HuH-7 (cell line): ENCODE results near the gene PDE8A.
"Not testable (repeated sequence)": the region's sequence is repeated elsewhere in the genome, so short reads cannot be mapped to it uniquely, and the experiment has no call there.

Experiments
- DNase-seq: peaks from one replicate; pipeline ENCODE4 v3.0.0; 2011; ENCODE audit warnings: low spot score

PDE8A gene

DNA sequence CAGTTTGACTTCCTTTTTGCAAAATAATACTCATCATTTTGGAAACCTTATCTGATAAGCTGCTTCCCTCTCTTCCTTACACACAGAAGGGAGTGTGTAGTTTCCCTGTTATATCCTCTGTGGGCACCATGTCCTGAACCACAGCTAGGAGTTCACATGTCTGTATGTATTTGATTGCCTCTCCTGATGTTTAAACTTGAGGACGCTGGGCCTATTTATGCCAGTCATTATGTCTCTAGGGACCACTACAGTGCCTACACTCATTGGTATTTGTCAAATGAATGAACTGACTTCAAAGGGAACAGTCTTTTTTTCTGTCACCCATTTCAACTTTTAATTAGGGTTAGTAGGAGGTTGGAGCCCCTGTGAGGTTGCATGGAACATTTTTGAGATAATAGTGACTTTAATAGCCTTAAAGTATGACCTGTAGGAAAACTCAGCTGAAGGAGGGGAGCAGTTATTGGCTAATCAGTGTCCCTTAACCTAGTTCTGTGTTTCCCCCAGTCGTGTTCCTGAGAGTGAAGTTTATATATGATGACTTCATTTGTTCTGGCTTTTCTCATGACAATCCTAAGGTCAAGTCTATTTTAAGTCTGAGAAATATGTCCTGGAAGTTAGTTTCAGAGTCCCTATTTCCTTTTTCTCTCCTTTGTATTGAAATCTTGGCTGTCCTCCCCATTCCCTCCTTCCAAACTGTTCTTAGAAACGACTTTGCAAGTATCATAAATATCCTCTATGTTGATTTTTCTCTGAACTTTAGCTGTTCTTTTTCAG is 28.9 kb downstream of the PDE8A start:
- DNase-seq, result no peak

GRCh38 chr15:85011160-85011571 is 29.5 kb downstream of the PDE8A start:
- DNase-seq, result no peak

GRCh38 chr15:85011724-85012123 is 30.1 kb downstream of the PDE8A start:
- DNase-seq, result not testable (repeated sequence)

GRCh38 chr15:85013785-85014184 is 32.1 kb downstream of the PDE8A start:
- DNase-seq, result no peak

- DNase-seq, result no peak
These were observed 33.3 kb downstream of the PDE8A start for GRCh38 chr15:85014932-85015331.

DNA sequence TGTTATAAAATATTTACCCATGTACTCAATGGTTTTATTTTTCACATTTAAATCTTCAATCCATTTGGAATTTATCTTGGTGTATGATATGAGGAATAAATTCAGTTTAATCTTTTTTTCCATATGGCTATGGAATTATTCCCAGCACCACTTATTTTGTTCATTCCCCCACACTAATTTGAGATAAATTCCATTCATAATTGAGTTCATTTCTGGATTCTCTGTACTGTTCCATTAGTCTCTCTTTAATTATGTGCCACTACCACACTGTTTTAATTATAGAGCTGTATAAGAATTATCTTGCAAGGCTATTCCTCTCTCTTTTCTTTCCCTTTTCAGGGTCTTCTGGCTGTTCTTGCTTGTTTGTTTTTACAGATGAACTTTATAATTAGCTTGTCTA is 34.6 kb downstream of the PDE8A start:
- DNase-seq, result no peak

- DNase-seq, result no peak
These were observed 38.3 kb downstream of the PDE8A start for GRCh38 chr15:85019815-85020590.

DNA sequence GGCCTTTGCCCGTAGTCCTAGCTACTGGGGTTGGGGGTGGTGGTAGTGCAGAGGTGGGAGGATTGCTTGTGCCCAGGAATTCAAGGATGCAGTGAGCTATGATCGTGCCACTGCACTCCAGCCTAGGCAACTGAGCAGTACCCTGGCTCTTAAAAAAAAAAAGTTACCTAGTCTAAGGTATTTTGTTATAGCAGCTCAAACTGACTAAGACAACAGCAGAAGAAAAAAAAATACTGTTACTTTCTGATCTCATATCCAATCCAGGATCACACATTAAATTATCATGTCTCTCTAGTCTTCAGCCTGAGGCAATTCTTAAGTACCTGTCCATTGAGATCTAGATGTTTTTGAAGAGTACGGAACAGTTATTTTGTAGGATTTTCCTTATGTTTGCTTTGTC is 39.8 kb downstream of the PDE8A start:
- no peak for DNase-seq

DNA sequence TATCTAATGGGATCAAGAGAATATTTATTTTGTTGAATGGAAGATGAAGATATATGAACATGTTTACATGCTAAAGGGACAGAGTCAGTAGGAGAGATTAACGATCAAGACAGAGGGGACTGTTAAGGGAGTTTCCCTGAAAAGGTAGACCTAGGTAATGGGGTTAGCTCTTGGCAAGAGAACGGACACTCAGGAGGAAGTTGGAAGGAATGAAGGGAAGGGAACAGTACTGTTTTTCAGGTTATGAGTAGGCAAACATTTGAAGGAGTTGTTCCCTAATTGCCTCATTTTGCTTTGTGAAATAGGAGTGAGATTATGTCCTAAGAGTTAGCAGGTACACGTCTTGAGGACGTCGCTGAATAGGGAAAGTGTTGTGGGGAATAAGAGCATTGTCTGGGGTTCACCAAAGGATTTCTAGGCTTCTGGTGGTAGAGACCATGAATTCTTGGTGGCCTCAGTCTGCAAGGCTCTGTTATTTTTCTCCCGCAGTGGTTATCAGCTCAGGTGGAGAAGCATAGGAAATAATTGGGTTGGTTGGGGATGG is 41.3 kb downstream of the PDE8A start:
- no peak for DNase-seq

DNA sequence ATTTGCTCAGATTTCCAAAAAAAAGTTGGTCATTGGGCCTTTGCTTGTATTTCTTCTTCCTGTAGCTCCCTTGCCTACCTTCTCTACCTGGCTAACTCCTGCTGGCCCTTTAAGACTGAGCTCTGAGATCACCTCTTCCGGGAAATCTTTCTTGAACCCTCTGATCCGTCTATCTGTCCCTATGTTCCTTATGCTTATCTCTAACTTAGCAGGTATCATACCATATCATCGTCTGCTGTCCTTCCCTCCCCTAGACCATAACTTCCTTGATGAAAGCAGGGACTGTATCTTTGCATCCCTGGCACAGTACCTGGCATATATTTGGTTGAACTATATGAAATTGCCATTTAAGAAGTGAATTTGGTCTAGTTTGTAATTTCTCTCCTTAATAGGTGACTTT is 42.3 kb downstream of the PDE8A start:
- DNase-seq, result no peak

DNA sequence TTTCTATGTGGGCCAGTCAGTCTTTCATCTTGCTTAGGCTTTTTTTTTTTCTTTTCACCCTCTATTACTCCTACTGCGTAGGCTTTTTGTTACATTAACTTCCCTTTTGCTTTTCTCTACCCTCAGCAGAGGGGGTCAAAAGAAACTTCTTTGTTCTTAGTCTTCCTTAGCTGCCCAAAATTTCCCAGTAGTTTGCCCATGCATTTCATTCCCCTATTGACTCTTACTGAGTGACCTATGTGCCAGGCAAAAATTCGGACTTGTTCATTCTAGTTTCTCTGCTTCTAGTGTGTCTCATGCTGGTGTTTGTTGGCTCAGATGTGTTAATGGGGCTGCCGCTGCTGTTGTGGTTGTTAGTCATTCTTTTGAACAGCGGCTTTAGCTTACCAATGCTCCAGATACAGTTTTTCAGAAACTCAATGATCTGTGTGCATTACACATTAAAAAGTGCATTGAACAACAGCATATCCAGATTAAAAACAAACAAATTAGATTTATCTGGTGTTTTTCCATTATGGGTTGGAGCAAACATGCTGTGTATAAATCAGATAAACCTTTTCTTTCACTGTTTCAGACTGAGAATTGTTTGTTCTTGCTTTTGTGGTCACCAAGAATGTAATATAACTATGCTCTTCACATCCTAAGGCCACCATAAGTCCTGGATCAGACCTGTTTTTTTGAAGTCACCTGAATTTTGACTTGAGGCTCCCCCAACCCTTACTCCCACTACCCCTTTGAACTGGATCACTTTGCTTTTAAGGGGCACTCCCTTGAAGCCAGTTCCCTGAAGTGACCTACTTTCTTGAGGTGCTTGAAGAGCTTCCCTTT is 43.1 kb downstream of the PDE8A start:
- no peak for DNase-seq

DNA sequence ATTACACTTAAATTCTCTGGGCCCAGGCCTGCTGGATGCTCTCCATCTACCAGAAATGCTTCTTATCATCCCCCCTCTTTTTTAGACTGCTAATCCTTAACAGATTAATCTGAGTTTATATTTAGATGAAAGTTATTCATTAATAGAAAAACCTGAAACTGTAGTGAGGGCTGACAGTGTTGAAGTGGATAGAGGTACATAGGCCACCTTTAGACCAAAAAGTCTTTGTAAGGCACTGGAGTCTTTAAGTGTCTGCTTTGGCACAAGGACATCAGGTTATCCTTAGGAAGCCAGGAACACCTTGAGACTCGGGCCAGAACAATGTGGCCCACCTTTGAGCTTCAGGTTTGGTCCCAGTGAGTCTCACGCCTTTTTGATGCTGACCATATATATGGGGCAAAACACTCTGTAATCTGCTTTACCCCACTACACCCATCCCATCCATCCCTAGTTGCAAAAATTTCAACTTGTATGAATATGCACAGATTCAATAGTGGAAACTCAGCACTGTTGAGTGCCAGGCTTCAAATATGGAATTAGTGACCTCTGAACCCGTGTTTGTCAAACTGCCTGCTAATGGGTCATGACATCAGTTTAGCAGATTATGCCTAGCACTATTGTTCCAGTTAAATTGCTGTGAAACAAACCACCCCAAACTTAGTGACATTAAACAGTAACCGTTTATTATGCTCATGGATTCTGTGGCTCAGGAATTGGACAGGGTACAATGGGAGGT is 44.0 kb downstream of the PDE8A start:
- DNase-seq, result no peak

DNA sequence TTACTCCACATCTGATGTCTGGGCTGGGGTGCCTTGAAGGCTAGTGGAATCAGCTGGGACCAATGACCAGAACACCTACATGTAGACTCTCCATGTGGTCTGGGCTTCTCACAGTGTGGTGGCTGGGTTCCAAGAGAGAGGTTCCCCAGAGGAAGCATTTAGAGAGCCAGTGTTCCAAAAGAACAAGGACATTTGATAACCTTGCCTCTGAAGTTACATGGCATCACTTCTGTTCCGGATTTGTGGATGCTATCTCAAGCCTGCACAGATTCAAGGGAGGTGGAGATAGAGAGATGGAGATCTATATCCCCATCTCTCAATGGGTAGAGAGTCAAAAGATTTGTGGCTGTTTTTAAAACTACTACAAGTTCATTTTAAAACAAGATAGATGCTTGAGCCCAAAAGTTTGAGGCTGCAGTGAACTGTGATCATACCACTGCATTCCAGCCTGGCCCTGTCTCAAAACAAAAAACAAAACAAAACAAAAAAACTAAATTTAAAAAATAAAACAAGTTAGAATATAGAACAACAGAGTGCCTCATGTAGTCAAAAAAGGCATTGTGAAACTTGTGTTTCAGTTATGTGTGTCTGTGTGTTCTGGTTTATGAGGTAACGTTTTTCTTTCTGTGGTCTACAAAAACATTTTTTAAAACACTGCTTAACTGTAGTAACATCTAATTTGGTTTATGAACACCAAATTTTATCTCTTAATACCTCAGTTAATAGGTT is 44.8 kb downstream of the PDE8A start:
- no peak for DNase-seq

- DNase-seq, result no peak
These were observed 45.4 kb downstream of the PDE8A start for GRCh38 chr15:85027033-85027380.

DNA sequence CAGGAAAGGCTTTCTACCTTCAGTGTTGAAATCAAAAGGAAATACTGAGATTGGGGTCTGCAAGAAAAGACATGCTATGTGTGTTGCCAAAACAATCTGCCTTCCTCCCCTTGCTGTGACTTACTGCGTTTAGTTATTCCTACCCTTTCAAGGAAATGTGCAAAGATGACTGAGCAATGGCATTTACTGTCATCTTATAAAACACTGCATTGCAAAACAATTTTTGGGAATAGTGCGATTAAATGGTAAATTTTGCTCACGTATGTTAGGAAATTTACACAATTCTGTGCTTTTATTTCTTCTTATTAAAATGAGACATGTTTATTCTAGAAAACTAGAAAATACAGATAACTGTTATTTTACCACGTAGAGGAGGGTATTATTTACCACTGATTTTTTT is 45.8 kb downstream of the PDE8A start:
- no peak for DNase-seq

DNA sequence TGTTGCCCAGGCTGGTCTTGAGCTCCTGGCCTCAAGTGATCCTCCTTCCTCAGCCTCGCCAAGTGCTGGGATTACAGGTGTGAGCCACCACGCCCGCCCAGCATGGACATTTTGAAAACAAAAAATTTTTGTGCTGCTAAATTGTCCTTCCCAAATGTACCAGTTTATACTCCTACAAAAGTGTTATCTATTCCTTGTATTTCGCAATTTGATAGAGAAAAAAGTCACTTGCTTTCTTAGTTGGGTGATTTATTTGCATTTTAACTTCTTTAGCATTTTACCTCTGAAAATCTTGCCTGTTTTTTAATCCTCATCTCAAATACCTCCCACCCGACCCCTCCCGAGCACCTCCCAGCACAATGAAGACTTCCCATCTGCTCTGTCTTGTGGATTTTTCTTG is 46.8 kb downstream of the PDE8A start:
- DNase-seq, result no peak

DNA sequence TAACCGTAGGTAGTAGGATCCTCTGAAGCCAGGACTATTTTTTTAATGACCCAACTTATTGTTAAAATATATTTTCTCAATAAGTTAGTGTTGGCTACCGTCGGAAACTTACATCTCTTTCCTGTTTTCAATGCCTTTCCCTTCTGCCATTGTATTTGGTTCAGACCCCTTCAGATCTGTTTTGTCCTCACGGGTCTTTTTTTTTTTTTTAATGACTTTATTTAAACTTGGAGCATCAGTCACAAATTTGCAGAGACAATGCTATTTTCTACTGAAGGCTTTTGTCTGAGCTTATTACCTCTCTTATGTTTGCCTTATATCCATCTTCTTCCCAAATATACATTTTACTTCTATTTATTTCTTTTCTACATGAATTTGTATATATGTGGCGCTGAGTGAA is 47.6 kb downstream of the PDE8A start:
- no peak for DNase-seq

DNA sequence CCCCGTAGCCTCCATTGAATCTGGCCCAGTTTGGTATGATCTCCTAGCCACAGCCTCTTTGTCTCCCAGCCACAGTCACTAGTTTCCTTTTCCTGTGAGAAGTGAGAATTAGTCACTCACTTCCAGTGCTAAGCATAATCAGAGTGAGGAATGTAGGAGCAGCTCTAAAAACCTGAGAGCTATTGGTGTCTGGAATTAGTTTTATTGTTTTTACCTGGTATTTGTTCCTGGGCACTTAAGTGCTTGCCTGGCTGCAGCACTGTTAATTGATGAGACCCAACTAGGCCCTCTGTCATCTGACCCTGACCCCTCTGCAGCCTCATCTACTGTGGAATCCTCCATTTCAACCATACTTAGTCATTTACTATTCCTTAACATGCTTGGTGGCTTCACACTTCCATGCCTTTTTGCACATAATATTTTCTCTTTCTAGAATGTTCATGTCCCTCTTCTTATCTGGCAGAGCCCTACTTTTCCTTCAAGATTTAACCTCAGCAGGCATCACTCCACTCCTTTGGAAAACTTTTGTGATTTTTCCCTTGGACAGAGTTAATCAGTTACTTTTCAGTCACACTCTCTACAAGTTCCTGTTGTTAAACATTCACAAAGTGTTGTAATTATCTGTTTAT is 48.8 kb downstream of the PDE8A start:
- DNase-seq, result no peak

GRCh38 chr15:85031086-85031943 is 49.7 kb downstream of the PDE8A start:
- DNase-seq, result no peak
